Upper lobe of left lung (tissue), 6 donors: ENCODE measurements around the gene TOX2. TPM values are rescaled to one million over a fixed set of nuclear protein-coding genes. Genes with fewer than 3 reads are reported as not detected.
A peak's percentile ranks its signal among the peaks of the same experiment; 100 is the strongest.

Experiments
- ATAC-seq, 2 donors: fragments of 200-7000 bp; cut with Tn5 transposase; one replicate each; pipeline ENCODE4 v1.9.1; 2022; ENCODE audit warnings: mild to moderate bottlenecking in 2 of 2, moderate library complexity in 2 of 2; ENCODE audit not compliant: low FRiP score in 2 of 2
- DNase-seq, 2 donors: peaks; one replicate each; pipeline ENCODE4 v3.0.0-alpha.2; 2019 to 2020
- H3K27ac ChIP-seq, 4 donors: fragments of 200-600 bp; sonication (generic); one replicate each; pipeline ENCODE4 v1.5.1; 2016 to 2019
- H3K27me3 ChIP-seq, 4 donors: fragments of 200-600 bp; sonication (generic); one replicate each; pipeline ENCODE4 v1.5.1; 2017 to 2019
- H3K36me3 ChIP-seq, 4 donors: fragments of 200-600 bp; sonication (generic); one replicate each; pipeline ENCODE4 v1.5.1; 2016 to 2019
- H3K4me1 ChIP-seq, 4 donors: fragments of 200-600 bp; sonication (generic); one replicate each; pipeline ENCODE4 v1.5.1; 2018 to 2019
- H3K4me3 ChIP-seq, 4 donors: fragments of 200-600 bp; sonication (generic); one replicate each; pipeline ENCODE4 v1.5.1; 2017 to 2019; ENCODE audit warnings: mild to moderate bottlenecking in 2 of 4, moderate library complexity in 1 of 4
- H3K9me3 ChIP-seq, 4 donors: fragments of 200-600 bp; sonication (generic); one replicate each; pipeline ENCODE4 v1.5.1; 2018 to 2019
- CTCF ChIP-seq, 6 experiments: fragments of 450-650 bp in 4 of 6; fragments of 200-600 bp in 2 of 6; sonication (generic) in 2 of 6; IDR thresholded peaks; one replicate each; pipeline ENCODE4 v1.5.1; 2016 to 2019; ENCODE audit warnings: antibody characterized with exemption in 6 of 6
- EP300 ChIP-seq, 4 donors: sonication (generic); formaldehyde crosslinking; IDR thresholded peaks; one replicate each; pipeline ENCODE4 v1.5.1; 2017; ENCODE audit warnings: antibody characterized with exemption in 4 of 4, control low read depth in 2 of 4
- POLR2A ChIP-seq, 4 donors: fragments of 450-650 bp; IDR thresholded peaks; one replicate each; pipeline ENCODE4 v1.5.1; 2016 to 2017; ENCODE audit warnings: antibody characterized with exemption in 4 of 4, mild to moderate bottlenecking in 2 of 4
- POLR2AphosphoS5 ChIP-seq, 2 donors: sonication (generic); formaldehyde crosslinking; IDR thresholded peaks; one replicate each; pipeline ENCODE4 v1.5.1; 2017; ENCODE audit warnings: antibody characterized with exemption in 2 of 2
- WGBS, 2 donors: methylation state at CpG; one replicate each; pipeline ENCODE4 v1.1.5; 2017 to 2018; 5-methylcytosine and 5-hydroxymethylcytosine counted together
- total RNA-seq, 6 donors: library from RNA; depleted of rRNA in 4 of 6; stranded (reverse); fragments of >200 nt in 4 of 6; gene quantifications; one replicate each; pipeline versions ENCODE4 v1.1.0 to v1.2.1, GENCODE V29; 2016 to 2021
- donor health status: DM: no; HTN: no; CAD: no; lungs with moderate emphysema.
- donor health status: DM: no; HTN: yes; CAD: no; lungs with severe emphysema.

Gene TOX2
- total RNA-seq, 6 donors from 2014 or later, result 7.2 to 29.3 (median 23.7) TPM

- Histone ChIP-seq H3K9me3 (no peaks in the 10 kb centered on the region), H3K27ac (no peak overlapping the region), H3K27me3 (no peaks in the 10 kb centered on the region), H3K4me3 (no peak overlapping the region), H3K4me1 (peaks cover 31 to 46% (median 39%) of the 10 kb centered on the region in 4 donors), H3K36me3 (no peaks in the 10 kb centered on the region)
- DNase-seq (no peak), ATAC-seq (no peak)
- TF ChIP-seq EP300 (IDR thresholded peaks at IDR 0.05) (no peak), CTCF (IDR thresholded peaks at IDR 0.05) (no peak), POLR2AphosphoS5 (IDR thresholded peaks at IDR 0.05) (no peak), POLR2A (IDR thresholded peaks at IDR 0.05) (no peak)
- 93 to 94% methylated on average over 2 to 5 of the region's 5 CpGs for WGBS, 2 donors
Observed at GRCh38 chr20:43963233-43963632, 48.6 kb downstream of the TOX2 start.

- H3K27ac ChIP-seq, result no peak overlapping the region
- 32 to 38% methylated on average over 10 of the region's 10 CpGs for WGBS, 2 donors
- H3K36me3 ChIP-seq, result no peaks in the 10 kb centered on the region
- no peak overlapping the region for H3K4me3 ChIP-seq
- ATAC-seq (peak; percentile 20 to 72), DNase-seq (peak in 1 of 2 donors; percentile 42)
- peaks cover 22 to 37% (median 30%) of the 10 kb centered on the region in 4 donors for H3K4me1 ChIP-seq
- H3K9me3 ChIP-seq, result no peaks in the 10 kb centered on the region
- H3K27me3 ChIP-seq, result no peaks in the 10 kb centered on the region
- no peak for TF ChIP-seq EP300 (IDR thresholded peaks at IDR 0.05)
- TF ChIP-seq POLR2AphosphoS5 (IDR thresholded peaks at IDR 0.05), result no peak
- TF ChIP-seq CTCF (IDR thresholded peaks at IDR 0.05), result no peak
- no peak for TF ChIP-seq POLR2A (IDR thresholded peaks at IDR 0.05)
Observed at GRCh38 chr20:43963872-43964791, 49.5 kb downstream of the TOX2 start.

- 75 to 77% methylated on average over 5 of the region's 5 CpGs for WGBS, 2 donors
- Histone ChIP-seq H3K36me3 (no peaks in the 10 kb centered on the region), H3K4me1 (peaks cover 8 to 21% (median 12%) of the 10 kb centered on the region in 4 donors), H3K27ac (no peak overlapping the region), H3K4me3 (no peak overlapping the region), H3K27me3 (no peaks in the 10 kb centered on the region), H3K9me3 (no peaks in the 10 kb centered on the region)
- ATAC-seq (no peak), DNase-seq (no peak)
- TF ChIP-seq POLR2A (IDR thresholded peaks at IDR 0.05), result no peak
- TF ChIP-seq POLR2AphosphoS5 (IDR thresholded peaks at IDR 0.05), result no peak
- no peak for TF ChIP-seq CTCF (IDR thresholded peaks at IDR 0.05)
- TF ChIP-seq EP300 (IDR thresholded peaks at IDR 0.05), result no peak
Observed at GRCh38 chr20:43968341-43969000, 53.8 kb downstream of the TOX2 start.

GRCh38 chr20:43969028-43969447, 54.4 kb downstream of the TOX2 start:
- WGBS, 2 donors, result 84 to 91% methylated on average over 6 to 7 of the region's 7 CpGs
- Histone ChIP-seq H3K9me3 (no peaks in the 10 kb centered on the region), H3K27ac (no peak overlapping the region), H3K4me1 (peaks cover 6 to 15% (median 10%) of the 10 kb centered on the region in 4 donors), H3K4me3 (no peak overlapping the region), H3K27me3 (no peaks in the 10 kb centered on the region), H3K36me3 (no peaks in the 10 kb centered on the region)
- DNase-seq (no peak), ATAC-seq (peak in 1 of 2 donors; percentile 10)
- no peak for TF ChIP-seq EP300 (IDR thresholded peaks at IDR 0.05)
- no peak for TF ChIP-seq POLR2A (IDR thresholded peaks at IDR 0.05)
- no peak for TF ChIP-seq POLR2AphosphoS5 (IDR thresholded peaks at IDR 0.05)
- TF ChIP-seq CTCF (IDR thresholded peaks at IDR 0.05), result no peak
